A549 treated with AZD9567 at 1 μM for 4 hours (cell line): Measurements from ENCODE around the gene SERINC1. TPM values are rescaled to one million over a fixed set of nuclear protein-coding genes. Genes with fewer than 3 reads are reported as not detected.

Experiments used
- total RNA-seq: library from RNA; stranded (reverse); fragments of 200-300 nt; extraction: Qiagen RNA extraction; gene quantifications from 5 replicates; pipeline ENCODE4 v1.2.3, GENCODE V29; 2022; ENCODE audit not compliant: insufficient read depth

The SERINC1 gene
- 70.1 to 99.5 TPM (median 87.4 TPM) in 5 replicates for total RNA-seq

GRCh38 chr6:122471107-122472021 is at the start of gene SERINC1:
SERINC1 (minus strand) TSS chr6:122471807; CDS start chr6:122471737, 70 bp downstream.

GRCh38 chr6:122399348-122400120 is 72.1 kb downstream of the SERINC1 start, which contains the start of gene HSF2:
HSF2 (plus strand) TSS chr6:122399652; CDS start chr6:122399738, 86 bp downstream.

Other genes with a start within 250 kb of the SERINC1 start
- gene HSF2, start 72.2 kb downstream of the SERINC1 start, total RNA-seq = 6.0 to 9.2 TPM (median 8.3 TPM) in 5 replicates
- gene PKIB, start 138.6 kb upstream of the SERINC1 start, total RNA-seq = 0.51 to 2.5 TPM (median 0.71 TPM) in 5 replicates